Right lobe of liver (tissue), 4 donors: ENCODE data around the gene UBE2K.

ENCODE experiments used
- CTCF ChIP-seq, 4 donors: fragments of 200-600 bp in 3 of 4; fragments of 450-650 bp in 1 of 4; IDR thresholded peaks; one replicate each; pipeline versions ENCODE4 v1.5.1 to v1.8.0; 2016 to 2022; ENCODE audit warnings: antibody characterized with exemption in 4 of 4, mild to moderate bottlenecking in 2 of 4
- POLR2A ChIP-seq: fragments of 450-650 bp; IDR thresholded peaks from one replicate; pipeline ENCODE4 v1.6.1; 2017; ENCODE audit warnings: antibody characterized with exemption, mild to moderate bottlenecking
- donor health status: DM: no; HTN: no; CAD: no.
- donor health status: DM: no; HTN: no; CAD: no.
- donor health status: DM: no; HTN: yes; CAD: no.

DNA sequence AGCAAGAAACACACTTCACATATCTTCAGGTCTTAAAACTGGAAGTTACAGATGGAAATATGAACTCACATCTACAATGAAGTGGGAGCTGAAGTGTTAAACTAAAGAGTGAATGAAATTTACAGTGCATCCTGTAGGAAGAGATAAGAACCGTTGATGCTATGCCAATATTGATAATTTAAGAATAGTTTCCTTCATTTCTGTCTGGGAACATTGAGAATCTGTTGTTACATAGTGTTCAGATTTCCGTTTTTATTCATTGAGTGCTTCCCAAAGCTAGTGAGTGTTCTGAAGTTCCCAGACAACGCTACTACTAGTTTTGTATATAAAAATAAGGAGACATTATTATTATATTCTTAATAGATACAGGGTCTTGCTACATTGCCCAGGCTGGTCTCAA lies 52.3 kb downstream of the UBE2K start:
- TF ChIP-seq CTCF (IDR thresholded peaks at IDR 0.05) (no peak), POLR2A (no peak)
